ENCODE measurements around the gene PDE11A. TPM values are rescaled to one million over a fixed set of nuclear protein-coding genes. Genes with fewer than 3 reads are reported as not detected.

PDE11A gene
- total RNA-seq, 2 donors from 2014 or later = 2.6 to 3.2 TPM

DNA sequence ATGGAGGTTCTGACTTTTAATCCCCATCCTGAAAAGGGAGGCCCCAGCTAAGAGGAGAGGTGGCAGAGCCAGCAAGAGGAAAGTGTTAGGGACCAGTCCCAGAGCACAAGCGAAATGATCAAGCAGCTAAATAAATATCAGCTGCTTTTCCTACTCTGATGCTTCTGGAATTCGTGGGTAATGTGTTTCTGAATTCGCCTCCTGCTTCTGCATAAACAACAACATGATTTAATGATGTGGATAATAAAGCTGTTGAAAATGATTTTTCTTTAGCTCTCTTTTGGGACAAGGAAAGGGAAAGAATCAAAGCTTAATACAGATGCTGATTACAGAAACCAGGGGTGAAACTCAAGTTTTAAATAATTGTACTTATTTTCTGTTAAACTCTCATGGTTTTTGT lies 329.7 kb downstream of the PDE11A start:
- no peaks in the 10 kb centered on the region for H3K36me3 ChIP-seq
- intact Hi-C loops (cut with DNase I) = no loop called here
- TF ChIP-seq, protein P1, sequence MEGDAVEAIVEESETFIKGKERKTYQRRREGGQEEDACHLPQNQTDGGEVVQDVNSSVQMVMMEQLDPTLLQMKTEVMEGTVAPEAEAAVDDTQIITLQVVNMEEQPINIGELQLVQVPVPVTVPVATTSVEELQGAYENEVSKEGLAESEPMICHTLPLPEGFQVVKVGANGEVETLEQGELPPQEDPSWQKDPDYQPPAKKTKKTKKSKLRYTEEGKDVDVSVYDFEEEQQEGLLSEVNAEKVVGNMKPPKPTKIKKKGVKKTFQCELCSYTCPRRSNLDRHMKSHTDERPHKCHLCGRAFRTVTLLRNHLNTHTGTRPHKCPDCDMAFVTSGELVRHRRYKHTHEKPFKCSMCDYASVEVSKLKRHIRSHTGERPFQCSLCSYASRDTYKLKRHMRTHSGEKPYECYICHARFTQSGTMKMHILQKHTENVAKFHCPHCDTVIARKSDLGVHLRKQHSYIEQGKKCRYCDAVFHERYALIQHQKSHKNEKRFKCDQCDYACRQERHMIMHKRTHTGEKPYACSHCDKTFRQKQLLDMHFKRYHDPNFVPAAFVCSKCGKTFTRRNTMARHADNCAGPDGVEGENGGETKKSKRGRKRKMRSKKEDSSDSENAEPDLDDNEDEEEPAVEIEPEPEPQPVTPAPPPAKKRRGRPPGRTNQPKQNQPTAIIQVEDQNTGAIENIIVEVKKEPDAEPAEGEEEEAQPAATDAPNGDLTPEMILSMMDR (IDR thresholded peaks at IDR 0.05) = no peak
- no peak overlapping the region for H3K9ac ChIP-seq (ENCODE audit: low read depth in 2 of 2, low read length in 2 of 2)
- H3K9me3 ChIP-seq = no peaks in the 10 kb centered on the region
- H3K4me3 ChIP-seq = no peak overlapping the region
- no peaks in the 10 kb centered on the region for H3K4me1 ChIP-seq
- DNase-seq = no peak
- H3K27ac ChIP-seq = no peak overlapping the region
- no peaks in the 10 kb centered on the region for H3K27me3 ChIP-seq

DNA sequence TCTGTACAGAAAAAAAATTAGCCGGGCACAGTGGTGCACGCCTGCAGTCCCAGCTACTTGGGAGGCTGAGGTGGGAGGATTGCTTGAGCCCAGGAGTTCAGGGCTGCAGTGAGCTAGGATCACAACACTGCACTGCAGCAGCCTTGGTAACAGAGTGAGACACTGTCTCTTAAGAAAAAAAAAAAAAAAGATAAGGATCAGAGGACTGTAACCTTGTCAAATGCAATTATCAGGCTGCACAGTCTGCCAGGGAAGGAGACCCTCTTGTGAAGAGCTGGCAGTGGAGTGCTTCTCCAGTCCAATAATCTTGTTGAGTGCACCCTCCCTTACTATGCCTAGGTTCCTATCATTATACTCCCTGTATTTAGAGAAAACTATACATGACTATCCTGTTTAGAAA lies 330.7 kb downstream of the PDE11A start:
- H3K36me3 ChIP-seq = no peaks in the 10 kb centered on the region
- intact Hi-C loops (cut with DNase I) = no loop called here

DNA sequence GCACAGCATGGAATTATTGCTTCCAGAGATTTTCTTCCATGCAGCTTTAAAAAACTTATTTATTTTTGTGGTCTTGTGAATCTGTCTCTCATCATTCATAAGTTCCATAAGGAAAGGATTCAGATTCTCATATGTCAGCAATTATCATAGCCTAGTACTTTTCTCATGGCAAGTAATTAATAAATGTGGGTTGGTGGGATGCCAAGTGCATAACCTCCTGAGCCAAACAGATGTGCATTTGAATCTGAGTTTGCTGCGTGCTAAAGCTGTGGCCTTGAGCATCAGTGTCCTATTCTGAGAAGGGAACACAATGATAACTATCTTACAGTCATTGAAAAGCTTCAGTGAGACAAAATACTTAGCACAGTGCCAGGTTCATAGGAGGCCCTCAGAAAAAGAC lies 331.9 kb downstream of the PDE11A start:
- Histone ChIP-seq H3K27ac (no peak overlapping the region), H3K4me3 (no peak overlapping the region), H3K9me3 (no peaks in the 10 kb centered on the region), H3K27me3 (no peaks in the 10 kb centered on the region), H3K4me1 (no peaks in the 10 kb centered on the region), H3K36me3 (no peaks in the 10 kb centered on the region), H3K9ac (ENCODE audit: low read depth in 2 of 2, low read length in 2 of 2) (no peak overlapping the region)
- no peak for DNase-seq
- intact Hi-C loops (cut with DNase I) = no loop called here
- TF ChIP-seq, protein P1 (IDR thresholded peaks at IDR 0.05) = no peak

More for the DNA sequence above, 330.7 kb downstream of the PDE11A start:
- Histone ChIP-seq H3K9me3 (no peaks in the 10 kb centered on the region), H3K27me3 (no peaks in the 10 kb centered on the region), H3K9ac (ENCODE audit: low read depth in 2 of 2, low read length in 2 of 2) (no peak overlapping the region), H3K4me3 (no peak overlapping the region), H3K27ac (no peak overlapping the region), H3K4me1 (no peaks in the 10 kb centered on the region)
- TF ChIP-seq, protein P1 (IDR thresholded peaks at IDR 0.05) = no peak
- DNase-seq = no peak

DNA sequence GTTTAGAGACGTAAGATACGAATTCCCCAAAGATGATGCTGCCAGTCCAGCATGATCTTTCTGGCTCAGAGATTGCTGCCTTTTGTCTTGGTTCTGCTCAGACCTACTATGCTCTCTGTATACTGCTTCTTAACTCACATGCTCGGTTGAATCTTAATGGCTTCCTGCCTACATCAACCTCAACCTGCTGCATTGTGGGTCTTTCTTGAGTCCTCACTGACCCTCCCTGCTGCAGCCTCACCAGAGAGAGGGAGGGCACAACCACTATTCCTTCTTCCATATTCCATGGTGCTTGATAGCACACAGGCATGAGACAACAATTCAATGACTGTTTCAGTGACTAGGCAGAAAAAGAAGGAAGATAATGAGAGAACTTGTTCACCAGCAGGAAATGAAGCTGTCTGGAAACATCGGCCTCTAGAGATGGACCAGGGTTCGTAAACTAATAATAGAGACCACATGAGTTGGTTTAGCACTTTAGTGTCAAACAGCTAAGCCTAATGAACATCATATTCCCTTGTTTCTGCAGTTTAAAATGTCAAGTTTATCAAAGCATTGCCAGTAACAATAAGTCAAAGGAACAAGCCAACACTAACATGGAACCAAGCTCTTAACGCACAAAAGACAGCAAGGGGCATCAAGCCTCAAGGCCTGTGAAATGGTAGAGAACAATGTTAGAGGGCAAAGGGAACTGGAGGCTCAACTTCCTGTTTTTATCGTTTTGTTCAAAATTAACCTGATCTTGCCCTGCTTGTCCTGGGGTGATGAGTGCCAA lies 333.9 kb downstream of the PDE11A start:
- no peak overlapping the region for H3K9ac ChIP-seq (ENCODE audit: low read depth in 2 of 2, low read length in 2 of 2)
- intact Hi-C loops (cut with DNase I) = no loop called here
- H3K27me3 ChIP-seq = no peaks in the 10 kb centered on the region
- no peaks in the 10 kb centered on the region for H3K4me1 ChIP-seq
- no peaks in the 10 kb centered on the region for H3K9me3 ChIP-seq
- H3K27ac ChIP-seq = no peak overlapping the region
- TF ChIP-seq, protein P1 (IDR thresholded peaks at IDR 0.05) = no peak
- no peak overlapping the region for H3K4me3 ChIP-seq
- H3K36me3 ChIP-seq = no peaks in the 10 kb centered on the region
- DNase-seq = no peak

DNA sequence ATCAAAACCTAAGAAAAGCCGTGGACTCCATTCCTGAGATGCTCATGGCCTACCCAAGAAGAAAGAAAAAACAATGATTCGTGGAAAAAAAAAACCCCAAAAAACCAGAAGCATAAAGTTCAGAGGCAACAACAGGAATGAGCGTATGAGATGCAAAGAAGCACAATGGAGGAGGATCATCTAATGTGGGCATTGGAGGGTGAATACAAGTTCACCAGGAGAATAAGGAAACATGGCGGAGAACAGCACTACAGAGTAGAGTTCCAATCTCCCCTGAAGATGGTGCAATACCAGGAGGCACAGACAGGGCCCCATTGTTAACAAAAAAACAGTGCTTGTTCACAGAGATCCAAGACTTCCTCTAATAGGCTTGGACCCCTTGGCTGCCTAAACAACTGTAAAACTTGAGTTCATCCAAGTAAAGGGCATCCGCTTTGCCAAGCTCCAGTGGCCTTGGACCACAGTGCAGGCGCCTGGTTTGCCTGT lies 337.2 kb downstream of the PDE11A start:
- TF ChIP-seq, protein P1 (IDR thresholded peaks at IDR 0.05) = no peak
- no peaks in the 10 kb centered on the region for H3K9me3 ChIP-seq
- no peak overlapping the region for H3K4me3 ChIP-seq
- no peak overlapping the region for H3K9ac ChIP-seq (ENCODE audit: low read depth in 2 of 2, low read length in 2 of 2)
- H3K36me3 ChIP-seq = no peaks in the 10 kb centered on the region
- H3K27me3 ChIP-seq = no peaks in the 10 kb centered on the region
- no peak overlapping the region for H3K27ac ChIP-seq
- intact Hi-C loops (cut with DNase I) = no loop called here
- no peaks in the 10 kb centered on the region for H3K4me1 ChIP-seq
- DNase-seq = no peak
